Mammary epithelial cell (primary cell): ENCODE measurements around the gene CIB1.

ENCODE experiments used
- EZH2 ChIP-seq: IDR thresholded peaks from 2 replicates; pipeline ENCODE4 v1.6.1; 2012; ENCODE audit warnings: low read length, inconsistent platforms, borderline replicate concordance
- TF ChIP-seq, protein P1 (sequence below), 2 donors: IDR thresholded peaks in 1 of 2; conservative IDR thresholded peaks in 1 of 2; 2 replicates each; pipeline ENCODE4 v1.5.1; 2011 to 2012; ENCODE audit warnings: inconsistent platforms in 2 of 2, low read length in 2 of 2, mild to moderate bottlenecking in 2 of 2, control low read depth in 1 of 2, low read depth in 1 of 2; ENCODE audit not compliant: insufficient read depth in 1 of 2; ENCODE audit errors: extremely low read depth in 1 of 2

DNA sequence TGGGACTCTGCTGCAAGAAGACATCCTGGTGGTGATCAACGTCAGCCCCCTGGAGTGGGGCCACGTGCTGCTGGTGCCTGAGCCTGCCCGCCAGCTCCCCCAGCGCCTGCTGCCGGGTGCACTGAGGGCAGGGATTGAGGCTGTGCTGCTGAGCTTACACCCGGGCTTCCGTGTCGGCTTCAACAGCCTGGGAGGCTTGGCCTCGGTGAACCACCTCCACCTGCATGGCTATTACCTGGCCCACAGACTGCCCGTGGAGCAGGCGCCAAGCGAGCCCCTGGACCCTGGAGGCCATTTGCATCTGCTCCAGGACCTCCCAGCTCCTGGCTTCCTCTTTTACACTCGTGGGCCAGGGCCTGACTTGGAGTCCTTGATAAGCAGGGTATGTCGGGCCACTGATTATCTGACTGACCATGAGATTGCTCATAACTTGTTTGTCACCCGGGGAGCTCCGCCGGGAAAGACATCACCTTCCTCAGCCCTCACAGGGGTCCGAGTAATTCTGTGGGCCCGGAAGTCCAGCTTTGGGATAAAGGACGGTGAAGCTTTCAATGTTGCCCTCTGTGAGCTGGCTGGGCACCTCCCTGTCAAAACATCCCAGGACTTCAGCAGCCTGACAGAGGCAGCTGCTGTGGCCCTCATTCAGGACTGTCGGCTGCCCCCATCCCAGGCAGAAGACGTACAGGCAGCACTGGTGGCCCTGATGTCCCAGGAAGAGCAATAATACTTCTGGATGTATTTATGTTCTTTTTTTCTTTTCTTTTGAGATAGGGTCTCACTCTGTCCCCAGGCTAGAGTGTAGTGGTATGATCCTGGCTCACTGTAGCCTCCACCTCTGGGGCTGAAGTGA is 7.8 kb upstream of the CIB1 start:
- TF ChIP-seq, protein P1, sequence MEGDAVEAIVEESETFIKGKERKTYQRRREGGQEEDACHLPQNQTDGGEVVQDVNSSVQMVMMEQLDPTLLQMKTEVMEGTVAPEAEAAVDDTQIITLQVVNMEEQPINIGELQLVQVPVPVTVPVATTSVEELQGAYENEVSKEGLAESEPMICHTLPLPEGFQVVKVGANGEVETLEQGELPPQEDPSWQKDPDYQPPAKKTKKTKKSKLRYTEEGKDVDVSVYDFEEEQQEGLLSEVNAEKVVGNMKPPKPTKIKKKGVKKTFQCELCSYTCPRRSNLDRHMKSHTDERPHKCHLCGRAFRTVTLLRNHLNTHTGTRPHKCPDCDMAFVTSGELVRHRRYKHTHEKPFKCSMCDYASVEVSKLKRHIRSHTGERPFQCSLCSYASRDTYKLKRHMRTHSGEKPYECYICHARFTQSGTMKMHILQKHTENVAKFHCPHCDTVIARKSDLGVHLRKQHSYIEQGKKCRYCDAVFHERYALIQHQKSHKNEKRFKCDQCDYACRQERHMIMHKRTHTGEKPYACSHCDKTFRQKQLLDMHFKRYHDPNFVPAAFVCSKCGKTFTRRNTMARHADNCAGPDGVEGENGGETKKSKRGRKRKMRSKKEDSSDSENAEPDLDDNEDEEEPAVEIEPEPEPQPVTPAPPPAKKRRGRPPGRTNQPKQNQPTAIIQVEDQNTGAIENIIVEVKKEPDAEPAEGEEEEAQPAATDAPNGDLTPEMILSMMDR (conservative IDR thresholded peaks at IDR 0.05 in 1 of 2, IDR thresholded peaks at IDR 0.05 in 1 of 2; ENCODE audit: extremely low read depth in 1 of 2, insufficient read depth in 1 of 2, low read depth in 1 of 2, low read length in 2 of 2), result no peak
- no peak for TF ChIP-seq EZH2
